ENCODE measurements around the gene LRRC57. TPM values are rescaled to one million over a fixed set of nuclear protein-coding genes. Genes with fewer than 3 reads are reported as not detected.

The LRRC57 gene
- total and polyA plus RNA-seq, 2 of the 13 experiments (the other 11 are each of a cell fraction or from before 2014, with no cell fraction given) = 5.8 to 14.8 TPM

GRCh38 chr15:42581272-42581730 is 32.7 kb upstream of the LRRC57 start (continued):
- TF ChIP-seq ZNF678 (CRISPR knock-in tag; IDR thresholded peaks at IDR 0.05) (no peak), SIX4 (CRISPR knock-in tag; IDR thresholded peaks at IDR 0.05) (no peak), ELF1 (CRISPR knock-in tag; IDR thresholded peaks at IDR 0.05) (no peak), RBAK (CRISPR knock-in tag; IDR thresholded peaks at IDR 0.05) (no peak), ESRRA (CRISPR knock-in tag; IDR thresholded peaks at IDR 0.05; ENCODE audit: low read depth) (no peak), ZNF333 (CRISPR knock-in tag; IDR thresholded peaks at IDR 0.05; ENCODE audit: borderline replicate concordance) (no peak), UBTF (CRISPR knock-in tag; IDR thresholded peaks at IDR 0.05) (peak; percentile 93), KAT7 (CRISPR knock-in tag; IDR thresholded peaks at IDR 0.05; ENCODE audit: borderline replicate concordance) (peak; percentile 73; the same call in 1 of the 2 replicates), RBM39 (IDR thresholded peaks at IDR 0.05; ENCODE audit: low read depth, low read length, poor library complexity, severe bottlenecking) (peak; percentile 55), MAFK (conservative IDR thresholded peaks at IDR 0.05 in 1 of 2, IDR thresholded peaks at IDR 0.05 in 1 of 2; ENCODE audit: low read length in 2 of 2) (no peak), CREB1 (IDR thresholded peaks at IDR 0.05) (no peak), CREB1 (CRISPR knock-in tag; IDR thresholded peaks at IDR 0.05) (no peak), ZNF543 (CRISPR knock-in tag; IDR thresholded peaks at IDR 0.05) (no peak), ZNF317 (CRISPR knock-in tag; IDR thresholded peaks at IDR 0.05) (no peak), NFE2L2 (IDR thresholded peaks at IDR 0.05; ENCODE audit: low read length) (no peak), DMAP1 (CRISPR knock-in tag; IDR thresholded peaks at IDR 0.05) (no peak), ZNF367 (CRISPR knock-in tag; IDR thresholded peaks at IDR 0.05; ENCODE audit: borderline replicate concordance) (no peak), SP1 (IDR thresholded peaks at IDR 0.05) (no peak), SP1 (CRISPR knock-in tag; IDR thresholded peaks at IDR 0.05) (no peak), RARG (CRISPR knock-in tag; IDR thresholded peaks at IDR 0.05; ENCODE audit: low read depth) (no peak), PHF8 (CRISPR knock-in tag; IDR thresholded peaks at IDR 0.05) (no peak), ZNF792 (CRISPR knock-in tag; IDR thresholded peaks at IDR 0.05) (0 out of 2 replicates have a peak, but pooled peaks have one; percentile 33), ZNF547 (CRISPR knock-in tag; IDR thresholded peaks at IDR 0.05) (0 out of 2 replicates have a peak, but pooled peaks have one; percentile 43), ZNF274 (CRISPR knock-in tag; IDR thresholded peaks at IDR 0.05) (0 out of 2 replicates have a peak, but pooled peaks have one; percentile 54)
- TF ChIP-seq, protein P1, sequence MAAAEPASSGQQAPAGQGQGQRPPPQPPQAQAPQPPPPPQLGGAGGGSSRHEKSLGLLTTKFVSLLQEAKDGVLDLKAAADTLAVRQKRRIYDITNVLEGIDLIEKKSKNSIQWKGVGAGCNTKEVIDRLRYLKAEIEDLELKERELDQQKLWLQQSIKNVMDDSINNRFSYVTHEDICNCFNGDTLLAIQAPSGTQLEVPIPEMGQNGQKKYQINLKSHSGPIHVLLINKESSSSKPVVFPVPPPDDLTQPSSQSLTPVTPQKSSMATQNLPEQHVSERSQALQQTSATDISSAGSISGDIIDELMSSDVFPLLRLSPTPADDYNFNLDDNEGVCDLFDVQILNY (CRISPR knock-in tag; conservative IDR thresholded peaks at IDR 0.05) = no peak
- TF ChIP-seq, protein P2, sequence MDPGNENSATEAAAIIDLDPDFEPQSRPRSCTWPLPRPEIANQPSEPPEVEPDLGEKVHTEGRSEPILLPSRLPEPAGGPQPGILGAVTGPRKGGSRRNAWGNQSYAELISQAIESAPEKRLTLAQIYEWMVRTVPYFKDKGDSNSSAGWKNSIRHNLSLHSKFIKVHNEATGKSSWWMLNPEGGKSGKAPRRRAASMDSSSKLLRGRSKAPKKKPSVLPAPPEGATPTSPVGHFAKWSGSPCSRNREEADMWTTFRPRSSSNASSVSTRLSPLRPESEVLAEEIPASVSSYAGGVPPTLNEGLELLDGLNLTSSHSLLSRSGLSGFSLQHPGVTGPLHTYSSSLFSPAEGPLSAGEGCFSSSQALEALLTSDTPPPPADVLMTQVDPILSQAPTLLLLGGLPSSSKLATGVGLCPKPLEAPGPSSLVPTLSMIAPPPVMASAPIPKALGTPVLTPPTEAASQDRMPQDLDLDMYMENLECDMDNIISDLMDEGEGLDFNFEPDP (CRISPR knock-in tag; conservative IDR thresholded peaks at IDR 0.05) = no peak
- TF ChIP-seq, protein P3, sequence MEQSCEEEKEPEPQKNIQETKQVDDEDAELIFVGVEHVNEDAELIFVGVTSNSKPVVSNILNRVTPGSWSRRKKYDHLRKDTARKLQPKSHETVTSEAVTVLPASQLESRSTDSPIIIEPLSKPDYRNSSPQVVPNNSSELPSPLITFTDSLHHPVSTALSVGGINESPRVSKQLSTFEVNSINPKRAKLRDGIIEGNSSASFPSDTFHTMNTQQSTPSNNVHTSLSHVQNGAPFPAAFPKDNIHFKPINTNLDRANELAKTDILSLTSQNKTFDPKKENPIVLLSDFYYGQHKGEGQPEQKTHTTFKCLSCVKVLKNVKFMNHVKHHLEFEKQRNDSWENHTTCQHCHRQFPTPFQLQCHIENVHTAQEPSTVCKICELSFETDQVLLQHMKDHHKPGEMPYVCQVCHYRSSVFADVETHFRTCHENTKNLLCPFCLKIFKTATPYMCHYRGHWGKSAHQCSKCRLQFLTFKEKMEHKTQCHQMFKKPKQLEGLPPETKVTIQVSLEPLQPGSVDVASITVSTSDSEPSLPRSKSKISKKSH (CRISPR knock-in tag; IDR thresholded peaks at IDR 0.05; ENCODE audit: borderline replicate concordance) = no peak

All from HepG2 (cell line).